NCI-H1092 (cell line): ENCODE data around the gene ITFG1.
A peak's percentile ranks its signal among the peaks of the same experiment; 100 is the strongest.

Experiments used
- DNase-seq: peaks from one replicate; lab custom pipeline; 2025; lab: John Stamatoyannopoulos, UW

ITFG1 gene

DNA sequence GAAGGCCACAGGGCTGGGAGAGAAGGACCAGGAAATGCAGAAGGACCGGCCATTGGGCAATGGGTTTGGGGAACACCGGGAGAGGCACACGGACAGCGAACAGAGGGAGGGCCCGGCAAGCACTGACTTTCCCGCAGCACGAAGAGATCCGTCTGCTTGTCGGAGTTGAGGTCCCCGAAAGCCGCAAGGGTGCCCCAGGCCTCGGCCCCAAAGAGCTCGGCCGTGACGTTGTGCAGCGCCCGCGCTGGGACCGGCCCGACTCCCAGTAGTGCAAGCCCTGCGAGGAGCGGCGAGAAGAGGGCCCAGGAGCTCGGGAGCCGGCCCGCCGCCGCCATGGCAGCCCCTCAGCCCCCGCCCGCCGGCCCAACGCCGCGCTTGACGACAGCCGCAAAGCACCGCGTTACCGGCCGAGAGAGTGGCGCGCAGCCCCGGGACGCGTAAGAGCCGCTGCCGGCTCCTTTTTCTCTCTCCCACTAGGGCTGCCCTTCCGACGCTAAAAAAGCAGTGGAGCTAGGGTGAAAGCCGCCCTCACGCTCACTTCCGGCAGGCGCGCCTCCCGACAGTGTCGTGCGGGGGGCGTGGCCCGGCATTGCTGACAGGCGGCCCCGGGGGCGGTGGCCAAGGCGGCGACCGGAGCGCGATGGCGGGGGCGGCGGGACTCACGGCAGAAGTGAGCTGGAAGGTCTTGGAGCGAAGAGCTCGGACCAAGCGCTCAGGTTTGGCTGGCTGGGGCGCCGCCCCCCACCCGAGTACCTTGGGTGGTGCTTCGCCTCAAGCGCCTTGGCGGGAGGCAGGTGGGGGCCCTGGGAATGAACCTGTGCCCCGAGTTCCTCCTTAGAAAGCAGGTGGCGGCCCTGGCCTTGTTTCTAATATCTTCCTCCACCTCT lies at the start of gene ITFG1, which contains the start of gene PHKB:
ITFG1 (minus strand) TSS at position 353 of the 887 bp plus-strand sequence; CDS start at position 335, 18 bp downstream.
PHKB (plus strand) TSS at position 621 of the 887 bp plus-strand sequence; CDS start at position 641, 20 bp downstream.
- peak; percentile 88 for DNase-seq

DNA sequence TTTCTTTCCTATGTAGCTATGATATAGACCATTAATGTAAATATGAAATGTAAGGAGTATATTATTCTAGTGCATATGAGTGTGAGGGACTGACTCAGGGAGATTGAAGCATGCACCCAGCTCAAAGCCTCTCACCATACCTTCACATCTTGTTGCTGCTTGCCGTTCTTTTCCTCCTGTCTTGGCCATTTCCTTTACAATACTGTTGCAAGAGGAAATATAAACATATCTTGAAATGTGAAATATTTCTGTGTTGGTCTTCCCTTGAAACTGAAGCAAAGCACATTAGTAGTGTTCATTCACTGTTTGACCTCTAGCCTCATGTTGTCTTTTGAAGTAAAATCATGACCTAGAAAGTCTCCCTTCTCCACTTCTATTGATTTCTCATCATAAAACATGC lies 46.8 kb upstream of the ITFG1 start:
- no peak for DNase-seq

DNA sequence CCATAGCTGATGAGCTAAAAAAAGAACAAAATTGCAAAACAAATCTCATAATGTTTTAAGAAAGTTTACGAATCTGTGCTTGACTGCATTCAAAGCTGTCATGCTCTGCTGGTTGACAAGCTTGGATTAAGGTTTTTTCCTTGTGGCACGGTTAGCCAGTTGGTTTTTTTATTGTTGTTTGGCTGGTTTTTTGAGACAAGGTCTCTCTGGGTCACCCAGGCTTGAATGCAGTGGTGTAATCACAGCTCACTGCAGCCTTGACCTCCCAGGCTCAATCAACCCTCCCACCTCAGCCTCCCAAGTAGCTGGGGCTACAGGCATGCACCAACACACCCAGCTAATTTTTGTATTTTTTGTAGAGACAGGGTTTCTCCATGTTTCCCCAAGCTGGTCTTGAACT lies 45.9 kb upstream of the ITFG1 start:
- no peak for DNase-seq

DNA sequence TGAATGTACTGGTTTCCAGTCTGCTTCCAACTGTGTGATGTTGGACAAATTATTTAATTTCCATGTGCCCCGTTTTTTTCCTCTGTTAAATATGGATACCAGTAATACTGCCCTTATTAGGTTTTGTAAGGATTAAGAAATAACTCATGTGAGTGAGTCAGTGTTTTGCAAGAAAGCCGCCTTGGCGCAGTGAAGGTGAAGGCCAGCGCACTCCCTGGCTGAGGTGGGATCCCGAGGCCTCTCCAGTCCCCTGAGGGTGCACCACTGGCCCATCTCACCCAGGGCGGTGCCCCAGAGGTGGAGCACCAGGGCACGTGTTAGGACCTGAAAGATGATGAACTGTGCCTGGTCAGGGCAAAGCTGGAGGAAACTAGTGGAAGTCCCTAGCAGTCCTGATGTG lies 43.7 kb upstream of the ITFG1 start:
- no peak for DNase-seq

DNA sequence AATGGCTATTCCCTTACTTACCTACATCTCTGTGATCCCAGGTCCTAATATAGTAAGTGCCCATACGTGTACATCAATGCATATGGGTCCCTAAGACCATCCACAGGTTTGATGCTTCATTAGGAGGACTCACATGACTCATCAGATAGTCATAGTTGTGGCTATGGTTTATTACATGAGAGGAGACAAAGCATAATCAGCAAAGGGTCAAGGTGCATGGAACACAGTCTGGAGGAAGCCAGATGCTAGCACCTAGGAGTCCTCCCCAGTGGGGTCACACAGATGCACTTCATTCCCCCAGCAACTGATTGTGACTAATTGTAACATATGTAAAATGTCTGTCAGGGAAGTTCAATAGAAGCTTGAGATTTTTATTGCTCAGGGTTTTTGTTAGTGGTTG lies 43.1 kb upstream of the ITFG1 start:
- DNase-seq, result no peak

DNA sequence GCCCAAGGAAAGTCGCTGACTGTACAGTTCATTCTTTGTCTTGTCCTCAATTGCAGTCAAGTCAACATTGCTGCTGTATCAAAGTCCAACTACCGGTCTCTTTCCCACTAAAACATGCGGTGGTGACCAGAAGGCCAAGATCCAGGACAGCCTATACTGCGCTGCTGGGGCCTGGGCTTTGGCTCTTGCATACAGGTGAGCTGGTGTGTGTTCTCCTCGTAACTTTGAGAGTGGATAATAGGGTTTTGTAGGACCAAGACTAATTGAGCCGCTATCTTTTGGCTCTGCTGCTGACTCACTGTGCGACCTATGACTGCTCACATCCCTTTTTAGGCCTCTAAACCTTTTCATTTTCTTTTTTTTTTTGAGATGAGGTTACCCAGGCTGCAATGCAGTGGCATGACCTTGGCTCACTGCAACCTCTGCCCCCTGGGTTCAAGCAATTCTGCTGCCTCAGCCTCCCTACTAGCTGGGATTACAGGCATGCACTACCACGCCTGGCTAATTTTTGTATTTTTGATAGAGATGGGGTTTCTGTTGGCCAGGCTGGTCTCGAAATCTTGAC lies 38.9 kb upstream of the ITFG1 start:
- no peak for DNase-seq

DNA sequence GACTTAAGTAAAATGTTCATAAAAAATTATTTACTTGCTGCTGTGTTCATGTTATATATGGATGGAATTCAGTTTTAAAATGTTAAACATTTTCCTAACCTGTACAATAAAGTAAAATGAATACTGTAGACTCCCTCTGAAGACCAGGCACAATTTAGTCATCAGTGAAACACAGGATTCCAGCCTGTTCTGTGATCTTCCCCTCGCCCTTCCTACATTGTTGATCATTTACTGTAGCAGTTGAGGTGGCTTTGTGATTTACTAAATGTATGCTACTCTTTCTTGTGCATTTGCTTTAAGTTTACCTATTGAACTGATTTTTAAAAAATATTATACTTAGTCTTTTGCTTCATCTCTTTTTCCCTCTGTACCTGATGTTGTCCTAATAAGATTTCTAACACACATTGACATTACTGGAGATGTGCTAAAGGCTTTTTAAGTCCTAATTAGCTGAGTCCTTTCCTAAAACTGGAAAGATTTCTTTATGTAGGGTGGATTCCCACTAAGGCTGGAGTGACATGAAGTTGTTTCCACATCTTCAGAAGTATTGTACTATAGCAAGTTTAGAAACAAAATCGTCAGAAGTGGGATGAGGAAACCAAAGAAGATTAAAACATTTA lies 38.3 kb upstream of the ITFG1 start:
- DNase-seq, result no peak

DNA sequence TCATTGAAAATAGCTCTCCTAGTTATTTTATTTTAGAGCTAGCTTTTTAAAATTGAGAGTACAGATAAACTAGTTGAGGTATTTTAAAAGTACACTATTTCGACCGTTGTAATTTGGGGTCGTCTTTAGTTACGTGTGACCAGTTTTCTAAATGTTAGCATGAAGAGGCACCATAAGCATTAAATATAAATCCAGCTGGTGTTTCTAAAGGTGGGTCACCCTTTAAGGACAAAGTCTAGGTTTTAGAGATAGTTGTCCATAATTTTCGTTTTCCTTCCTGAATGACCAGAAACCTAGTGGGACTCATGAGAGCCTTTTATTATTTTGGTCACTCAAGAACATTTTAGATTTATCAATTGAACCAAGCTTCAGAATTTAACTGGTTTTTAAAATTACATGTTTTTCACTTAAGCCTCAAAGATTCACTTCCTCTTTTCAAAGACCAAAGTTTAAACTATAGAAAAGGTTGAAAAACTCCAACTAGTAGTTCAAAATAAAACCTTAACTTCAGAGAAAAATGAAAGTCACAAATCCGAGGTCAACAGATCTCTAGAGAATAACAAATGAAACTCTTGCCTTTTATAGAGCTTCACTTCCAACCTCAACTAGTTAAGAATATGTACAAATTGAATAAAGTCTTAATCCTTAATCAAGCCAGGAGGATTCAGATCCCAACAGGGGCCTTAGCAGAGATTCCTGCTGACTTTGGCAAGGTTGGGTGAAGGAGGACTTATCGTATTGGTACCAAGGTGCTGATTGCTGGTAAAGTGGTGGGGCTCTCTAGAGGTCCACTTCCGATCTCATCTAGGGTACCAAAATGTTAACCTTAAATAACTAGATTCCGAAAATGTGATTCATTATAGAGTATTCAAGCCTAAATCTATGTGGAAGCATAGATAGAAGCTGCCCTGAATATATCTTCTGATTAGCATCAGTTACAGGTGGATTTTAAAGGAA lies 32.8 kb upstream of the ITFG1 start:
- no peak for DNase-seq

DNA sequence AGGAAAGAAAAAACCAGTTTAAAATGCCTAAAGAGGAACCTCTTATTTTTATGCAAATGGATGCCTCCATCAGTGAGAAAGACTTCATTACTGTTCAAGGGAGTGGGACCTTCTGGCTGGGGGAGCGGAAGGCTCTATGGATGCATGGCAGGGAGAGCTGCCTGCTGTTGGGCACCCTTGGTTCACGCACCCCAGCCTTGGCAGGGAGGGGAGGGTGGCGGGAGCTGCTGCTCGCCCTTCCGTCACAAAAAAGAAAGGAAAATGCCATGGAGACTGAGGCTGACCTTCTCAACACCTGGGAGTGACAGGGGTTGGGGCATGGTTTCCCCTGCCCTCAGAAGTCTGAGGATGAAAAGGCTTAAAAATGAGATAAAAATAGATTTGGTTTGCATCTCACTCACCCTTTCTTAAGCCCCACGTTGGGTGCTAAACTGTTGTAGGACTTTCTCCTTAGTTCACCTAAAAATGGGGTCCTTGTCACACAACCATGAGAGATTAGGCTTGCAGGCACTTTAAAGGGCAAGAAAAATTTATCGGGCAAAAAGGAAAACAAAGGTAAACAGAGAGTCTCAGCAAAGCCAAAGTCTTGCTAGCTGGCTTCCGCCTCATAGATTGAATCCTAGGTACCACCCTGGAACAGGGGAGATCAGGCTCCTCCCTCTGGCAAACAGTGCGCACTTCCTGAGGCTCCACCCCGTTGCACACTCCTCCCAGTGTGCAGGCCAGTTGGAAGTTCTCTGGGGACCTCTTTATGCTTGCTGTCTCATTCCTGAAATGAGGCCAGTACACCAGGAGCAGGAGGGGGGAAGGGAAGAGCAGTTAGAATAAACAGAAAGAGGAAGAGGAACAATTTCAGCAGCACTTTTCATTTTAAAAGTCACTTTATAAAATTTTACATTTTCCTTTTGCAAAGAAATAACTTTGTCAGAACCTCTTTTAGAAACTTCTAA lies 31.8 kb upstream of the ITFG1 start:
- no peak for DNase-seq

DNA sequence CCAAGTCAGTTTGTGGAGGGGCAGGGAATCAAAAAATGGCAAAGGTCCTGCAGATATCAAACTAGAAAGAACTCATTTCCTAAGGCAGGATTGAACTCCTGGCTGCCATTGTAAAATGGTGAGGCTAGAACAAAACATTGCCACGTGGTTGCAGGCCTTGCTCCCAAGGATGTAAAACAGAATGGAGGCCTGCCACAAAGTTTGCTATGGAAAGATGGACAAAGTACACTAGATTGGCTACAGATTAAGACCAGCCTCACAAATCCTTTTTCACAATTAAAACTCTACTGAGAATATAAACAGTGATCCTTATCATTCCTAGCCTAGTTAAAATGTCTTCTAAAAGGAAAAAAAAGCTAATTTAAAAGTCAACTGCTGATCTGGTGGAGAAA lies 31.2 kb upstream of the ITFG1 start:
- no peak for DNase-seq

DNA sequence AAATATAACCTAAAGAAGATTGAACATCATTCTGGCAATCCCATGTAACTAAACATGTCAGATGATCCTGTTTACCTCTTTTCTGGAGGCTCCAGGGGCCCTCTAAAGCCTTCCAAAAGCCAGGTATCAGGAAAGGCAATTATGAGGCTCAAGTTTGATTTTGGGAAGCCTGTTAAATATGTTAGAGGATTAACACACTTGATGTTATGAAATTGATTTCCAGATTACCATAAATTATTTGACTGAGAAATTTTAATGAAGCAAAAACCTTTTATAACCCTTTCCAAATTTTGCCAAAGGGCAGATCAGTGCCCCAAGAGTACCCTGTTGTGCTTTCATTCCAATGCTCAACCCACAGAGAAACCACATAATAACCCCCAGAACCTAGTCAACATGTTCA lies 29.6 kb upstream of the ITFG1 start:
- DNase-seq, result no peak

DNA sequence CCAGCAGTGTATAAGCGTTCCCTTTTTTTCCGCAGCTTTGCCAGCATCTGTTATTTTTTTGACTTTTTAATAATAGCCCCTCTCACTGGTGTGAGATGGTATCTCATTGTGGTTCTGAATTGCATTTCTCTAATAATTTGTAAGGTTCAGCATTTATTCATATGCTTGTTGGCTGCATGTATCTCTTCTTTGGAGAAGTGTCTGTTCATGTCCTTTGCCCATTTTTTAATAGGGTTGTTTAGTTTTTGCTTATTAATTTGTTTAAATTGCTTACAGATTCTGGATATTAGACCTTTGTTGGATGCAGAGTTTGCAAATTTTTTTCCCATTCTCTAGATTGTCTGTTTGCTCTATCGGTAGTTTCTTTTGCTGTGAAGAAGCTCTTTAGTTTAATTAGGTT lies 27.2 kb upstream of the ITFG1 start:
- DNase-seq, result no peak

DNA sequence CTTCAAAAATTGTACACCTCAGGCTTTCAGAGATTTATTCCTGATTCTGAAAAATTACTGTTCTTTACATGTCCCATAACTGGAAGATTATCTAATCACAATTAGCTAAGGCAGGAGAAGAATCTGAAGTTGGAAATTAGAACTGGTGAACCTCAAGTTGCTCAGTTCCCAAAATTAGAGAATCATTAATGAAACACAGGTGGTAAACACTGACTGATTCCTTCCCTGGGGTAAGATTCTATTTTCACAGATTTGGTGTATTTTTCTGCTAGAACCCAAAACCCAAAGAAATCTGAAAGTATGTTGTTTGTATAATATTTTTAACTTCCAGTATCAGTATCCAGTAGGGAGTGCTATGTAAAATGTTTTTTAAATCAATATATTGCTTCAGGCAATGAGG lies 26.0 kb upstream of the ITFG1 start:
- no peak for DNase-seq

DNA sequence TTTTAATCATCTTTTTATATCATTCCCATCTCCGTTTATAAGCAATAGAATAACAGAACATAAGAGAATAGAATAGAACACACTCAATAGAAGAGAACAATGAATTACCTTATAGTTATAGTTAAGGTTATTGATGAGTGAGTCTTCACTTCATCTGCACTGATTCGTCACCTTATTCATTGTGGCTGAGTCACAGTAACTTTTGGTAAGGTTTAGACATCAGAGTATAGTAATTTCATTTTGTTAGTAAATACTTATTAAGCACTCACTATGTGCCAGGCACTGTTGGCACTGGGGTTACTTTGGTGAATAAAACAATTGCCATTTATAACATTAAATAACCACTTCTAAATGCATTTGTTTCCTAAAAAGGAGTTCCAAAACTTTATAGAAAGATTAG lies 22.8 kb upstream of the ITFG1 start:
- no peak for DNase-seq

DNA sequence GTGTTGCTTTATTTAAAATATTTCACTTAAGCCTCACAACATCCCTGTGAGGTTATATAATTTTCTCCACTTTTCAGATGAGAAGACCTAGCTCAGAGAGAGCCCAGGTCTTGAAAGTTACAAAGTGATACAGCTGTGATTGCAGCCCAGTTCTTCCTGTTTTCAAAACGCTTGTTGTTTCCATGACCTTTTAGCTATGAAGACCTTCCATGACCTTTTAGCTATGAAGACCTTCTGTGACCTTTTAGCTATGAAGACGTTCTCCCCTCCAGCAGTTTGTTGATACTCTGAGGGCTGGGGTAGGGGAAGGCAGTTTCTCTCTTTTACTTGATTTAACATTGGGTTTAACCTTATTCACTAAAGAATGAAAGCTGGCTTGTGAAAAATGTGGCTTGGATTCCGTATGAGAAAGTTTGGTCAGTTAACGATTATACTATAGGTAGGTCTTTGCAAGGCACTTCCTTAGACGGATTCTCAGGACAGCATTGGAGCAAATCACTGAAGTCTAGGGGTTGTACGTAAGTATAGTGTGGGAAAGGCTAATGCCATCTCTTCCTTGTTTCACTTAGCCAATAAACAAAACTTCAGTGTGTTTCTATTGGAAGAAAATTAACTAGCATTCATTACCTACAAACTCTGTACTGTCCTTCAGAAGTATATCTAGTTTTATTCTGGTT lies 21.0 kb upstream of the ITFG1 start:
- DNase-seq, result no peak

DNA sequence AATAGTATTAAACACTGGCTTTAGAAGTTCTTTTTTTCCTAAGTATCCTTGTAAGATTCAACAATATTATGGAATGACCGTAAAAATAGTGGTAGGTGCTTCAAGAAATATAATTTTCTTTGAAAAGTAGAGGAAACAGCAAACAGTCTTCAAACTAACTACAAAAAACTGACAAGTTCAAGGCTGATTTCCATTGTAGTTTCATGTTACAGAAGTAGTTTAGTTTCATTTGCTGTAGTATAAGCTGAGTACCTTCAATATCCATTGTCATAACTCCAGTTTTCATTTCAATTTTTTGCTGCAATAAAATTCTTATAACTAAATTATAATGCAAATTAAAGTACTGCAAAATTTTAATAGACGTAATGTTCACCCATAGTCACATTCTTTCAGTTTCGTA lies 19.5 kb upstream of the ITFG1 start:
- DNase-seq, result no peak

DNA sequence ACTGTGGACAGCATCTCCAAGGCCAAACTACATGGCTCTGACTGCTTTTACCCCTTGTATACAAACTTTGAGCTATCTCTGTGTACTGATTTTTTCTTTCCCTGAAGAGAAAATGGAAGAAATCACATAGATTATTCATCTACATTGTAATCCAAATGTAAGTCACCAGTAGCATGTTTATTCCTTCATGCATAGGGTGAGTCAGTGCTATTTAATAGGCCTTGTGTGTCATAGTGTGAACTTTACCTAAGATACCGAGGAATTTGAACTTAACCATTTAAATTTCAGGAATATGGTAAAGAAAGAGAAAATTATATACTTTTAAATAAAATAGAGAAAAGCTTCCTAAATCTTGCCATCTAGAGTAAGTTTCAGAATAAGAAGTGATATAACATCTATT lies 16.8 kb upstream of the ITFG1 start:
- no peak for DNase-seq

DNA sequence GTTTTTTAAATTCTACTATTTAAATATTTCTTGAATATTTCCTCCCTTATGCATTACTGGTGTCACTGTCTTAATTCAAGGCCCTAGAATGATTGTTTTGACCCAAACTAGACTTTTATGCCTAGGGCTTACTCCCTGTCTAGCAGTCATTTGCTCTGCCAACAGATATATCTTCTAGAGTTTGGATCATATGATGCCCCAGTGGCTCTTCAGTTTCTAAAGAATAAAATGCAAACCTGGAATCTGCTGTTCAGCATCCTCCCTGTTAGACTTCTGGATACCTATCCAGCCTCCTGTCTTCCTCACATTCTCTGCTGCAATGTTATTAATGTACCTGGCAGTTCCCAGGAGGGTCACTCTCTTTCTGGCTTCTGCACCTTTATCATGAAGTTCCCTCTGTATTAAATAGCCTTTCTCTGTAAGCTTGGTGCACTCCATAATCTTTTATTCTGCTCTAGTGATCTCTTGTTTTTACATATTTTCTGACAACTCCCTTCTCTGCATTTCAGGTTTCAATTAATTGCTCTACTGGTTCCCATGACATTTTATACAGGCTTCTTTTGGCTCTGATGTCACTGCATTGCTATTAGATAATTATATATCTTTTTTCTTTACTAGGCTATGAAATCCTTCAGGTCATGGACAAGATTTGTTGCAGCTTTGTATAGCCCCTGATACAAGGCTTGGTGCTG lies 15.9 kb upstream of the ITFG1 start:
- no peak for DNase-seq

DNA sequence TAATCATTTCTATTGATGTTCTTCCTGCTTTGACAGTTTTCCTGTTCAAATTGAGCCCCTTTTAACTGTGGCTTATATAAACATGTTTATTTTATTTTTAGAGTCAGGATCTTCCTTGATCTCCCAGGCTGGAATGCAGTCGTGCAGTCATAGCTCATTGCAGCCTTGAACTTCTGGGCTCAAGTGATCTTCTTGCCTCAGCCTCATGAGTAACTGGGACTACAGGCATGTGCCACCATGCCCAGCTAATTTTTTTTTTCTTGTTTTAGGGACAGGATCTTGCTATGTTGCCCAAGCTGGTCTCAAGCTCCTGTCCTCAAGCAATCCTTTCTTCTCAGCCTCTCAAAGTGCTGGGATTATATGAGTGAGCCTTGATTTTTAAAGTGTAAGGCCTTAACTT lies 14.9 kb upstream of the ITFG1 start:
- DNase-seq, result no peak

DNA sequence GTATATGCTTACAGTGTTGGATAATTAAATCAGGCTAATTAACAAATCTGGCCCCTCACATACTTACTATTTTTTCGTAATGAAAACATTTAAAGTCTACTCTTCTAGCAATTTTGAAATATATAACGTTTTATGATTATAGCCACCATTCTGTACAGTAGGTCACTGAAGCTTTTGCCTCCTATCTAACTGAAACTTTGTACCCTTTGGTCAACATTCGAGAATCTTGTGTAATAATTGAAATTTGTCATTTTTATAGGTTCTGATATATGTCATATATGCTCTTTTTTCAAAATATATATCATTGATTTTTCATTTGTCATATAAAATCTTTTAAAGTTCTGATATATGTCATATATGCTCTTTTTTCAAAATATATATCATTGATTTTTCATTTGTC lies 12.9 kb upstream of the ITFG1 start:
- DNase-seq, result no peak
